Measurements from ENCODE around the gene CCDC117.
A peak's percentile ranks its signal among the peaks of the same experiment; 100 is the strongest.

Gene CCDC117

GRCh38 chr22:28772633-28773460 is at the start of gene CCDC117:
TSS of gene CCDC117 (plus strand) at chr22:28772695. CDS start at chr22:28772850, 155 bp downstream.
- peak within 1 kb of the TSS; percentile 86 for H3K4me3 ChIP-seq (ENCODE audit: low read length)
- DNase-seq (ENCODE audit: low read depth): peak; percentile 97
- no peak for TF ChIP-seq CTCF (IDR thresholded peaks at IDR 0.05; ENCODE audit: insufficient read depth, low read depth, low read length, missing control alignments)

GRCh38 chr22:28728002-28728401 is 44.5 kb upstream of the CCDC117 start:
- no peak overlapping the region for H3K4me3 ChIP-seq (ENCODE audit: low read length)
- TF ChIP-seq CTCF (IDR thresholded peaks at IDR 0.05; ENCODE audit: insufficient read depth, low read depth, low read length, missing control alignments): no peak
- DNase-seq (ENCODE audit: low read depth): no peak

DNA sequence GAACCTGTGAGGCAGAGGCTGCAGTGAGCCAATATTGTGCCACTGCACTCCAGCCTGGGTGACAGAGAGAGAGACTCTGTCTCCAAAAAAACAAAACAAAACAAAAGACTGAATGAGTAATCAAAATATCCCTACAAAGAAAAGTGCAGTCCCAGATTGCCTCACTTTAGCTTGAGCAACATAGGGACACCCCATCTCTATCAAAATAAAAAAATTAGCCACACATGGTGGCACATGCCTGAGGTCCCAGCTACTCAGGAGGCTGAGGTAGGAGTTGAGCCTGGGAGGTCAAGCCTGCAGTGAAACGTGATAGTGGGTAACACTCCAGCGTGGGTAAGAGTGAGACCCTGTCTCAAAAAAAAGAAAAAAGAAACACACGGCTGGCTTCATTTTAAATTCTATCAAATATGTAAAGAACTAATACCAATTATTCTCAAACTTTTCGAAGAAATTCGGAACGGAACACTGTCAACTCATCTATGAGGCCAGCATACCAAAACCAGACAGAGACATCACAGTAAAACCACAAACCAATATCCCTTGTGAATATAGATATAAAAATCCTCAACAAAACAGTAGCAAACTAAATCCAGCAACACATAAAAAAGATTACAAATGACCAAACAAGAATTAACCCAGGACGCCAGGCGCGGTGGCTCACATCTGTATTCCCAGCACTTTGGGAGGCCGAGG is 43.7 kb upstream of the CCDC117 start:
- peak; percentile 59 for DNase-seq (ENCODE audit: low read depth)
- no peak for TF ChIP-seq CTCF (IDR thresholded peaks at IDR 0.05; ENCODE audit: insufficient read depth, low read depth, low read length, missing control alignments)
- no peak overlapping the region for H3K4me3 ChIP-seq (ENCODE audit: low read length)

DNA sequence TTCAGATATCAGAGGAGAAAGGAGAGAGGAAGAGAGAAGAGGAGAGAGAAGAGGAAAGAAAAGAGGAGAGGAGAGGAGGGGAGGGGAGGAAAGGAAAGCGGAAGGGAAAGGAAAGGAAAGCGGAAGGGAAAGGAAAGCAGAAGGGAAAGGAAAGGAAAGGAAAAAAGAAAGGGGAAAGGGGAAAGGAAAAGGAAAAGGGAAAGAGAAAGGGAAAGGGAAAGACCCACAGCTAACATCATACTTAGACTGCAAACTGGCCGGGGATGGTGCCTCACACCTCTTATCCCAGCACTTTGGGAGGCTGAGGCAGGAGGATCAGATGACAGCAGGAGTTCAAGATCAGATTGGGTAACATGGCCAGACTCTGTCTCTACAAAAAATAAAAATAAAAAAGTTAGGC is 42.3 kb upstream of the CCDC117 start:
- no peak for TF ChIP-seq CTCF (IDR thresholded peaks at IDR 0.05; ENCODE audit: insufficient read depth, low read depth, low read length, missing control alignments)
- DNase-seq (ENCODE audit: low read depth): no peak
- no peak overlapping the region for H3K4me3 ChIP-seq (ENCODE audit: low read length)

DNA sequence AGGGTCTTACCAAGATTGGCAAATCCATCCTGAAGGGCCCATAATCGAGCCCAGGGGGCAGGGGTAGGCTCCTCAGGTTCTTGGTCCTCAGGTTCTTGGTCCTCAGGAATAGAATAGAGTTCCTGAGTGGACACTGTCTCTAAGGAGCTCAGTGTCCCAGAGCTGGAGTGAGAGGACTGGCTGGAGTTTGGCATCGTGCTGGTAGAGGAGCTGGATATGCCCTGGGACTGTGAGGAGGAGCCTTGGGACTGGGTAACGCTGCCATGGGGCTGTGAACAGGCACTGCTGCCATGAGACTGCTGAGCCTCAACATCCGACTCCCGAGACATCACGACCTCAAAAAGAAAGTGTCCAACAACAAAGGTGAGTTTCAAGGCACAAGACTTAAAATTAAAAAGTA is 38.1 kb upstream of the CCDC117 start:
- TF ChIP-seq CTCF (IDR thresholded peaks at IDR 0.05; ENCODE audit: insufficient read depth, low read depth, low read length, missing control alignments): no peak
- no peak overlapping the region for H3K4me3 ChIP-seq (ENCODE audit: low read length)
- DNase-seq (ENCODE audit: low read depth): no peak

DNA sequence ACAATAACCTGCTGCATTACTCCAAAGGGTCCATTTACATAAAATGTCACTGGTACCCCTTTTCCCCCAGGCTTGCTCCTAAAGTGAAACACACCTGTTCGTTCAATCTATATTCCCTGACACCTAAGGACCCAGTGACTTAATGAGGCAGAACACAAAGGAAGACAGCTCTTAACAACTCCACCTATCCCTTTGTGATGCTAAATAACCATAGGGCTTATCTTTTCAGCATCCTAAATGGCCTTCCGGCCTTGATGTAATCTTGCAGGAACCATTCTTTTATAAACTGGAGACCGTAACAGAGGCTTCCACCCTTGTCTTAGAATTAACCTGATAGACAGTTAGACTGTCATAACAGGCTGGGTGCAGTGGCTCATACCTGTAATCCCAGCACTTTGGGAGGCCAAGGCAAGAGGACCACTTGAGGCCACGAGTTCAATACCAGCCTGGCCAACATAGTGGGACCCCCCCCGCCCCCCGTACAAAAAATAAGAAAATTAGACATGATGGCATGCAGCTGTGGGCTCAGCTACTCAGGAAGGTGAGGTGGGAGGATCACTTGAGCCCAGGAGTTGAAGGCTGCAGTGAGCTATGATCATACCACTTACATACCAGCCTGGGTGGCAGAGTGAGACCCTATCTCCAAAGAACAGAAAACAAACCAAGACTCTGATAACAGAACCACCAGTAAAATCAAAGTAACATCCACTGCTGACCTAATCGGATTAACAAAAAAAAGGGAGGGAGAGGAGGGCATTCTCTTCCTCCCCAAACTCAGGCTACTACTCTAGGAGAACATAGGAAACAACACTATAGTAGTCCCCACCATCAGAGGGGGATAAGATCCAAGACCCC is 36.0 kb upstream of the CCDC117 start:
- no peak for DNase-seq (ENCODE audit: low read depth)
- H3K4me3 ChIP-seq (ENCODE audit: low read length): no peak overlapping the region
- TF ChIP-seq CTCF (IDR thresholded peaks at IDR 0.05; ENCODE audit: insufficient read depth, low read depth, low read length, missing control alignments): no peak
